GM19468 (cell line): ENCODE data around the gene OR4N5.
"Not testable (repeated sequence)": the region's sequence is repeated elsewhere in the genome, so short reads cannot be mapped to it uniquely, and the experiment has no call there.

Source experiments
- ATAC-seq: cut with Tn5 transposase; IDR thresholded peaks from one replicate; pipeline ENCODE4 v1.9.1; 2021; ENCODE audit warnings: mild to moderate bottlenecking, moderate library complexity, moderate number of reproducible peaks; ENCODE audit not compliant: unreplicated experiment; ENCODE audit errors: extremely low read depth

The OR4N5 gene

GRCh38 chr14:20138520-20138919, at the start of gene OR4N5:
OR4N5 (plus strand) TSS chr14:20138820; CDS start chr14:20143736, 4,916 bp downstream.
- no peak for ATAC-seq

- ATAC-seq, result no peak
Observed at GRCh38 chr14:20092050-20092449, 46.6 kb upstream of the OR4N5 start.

GRCh38 chr14:20093442-20093841, 45.2 kb upstream of the OR4N5 start:
- ATAC-seq, result no peak

GRCh38 chr14:20098926-20099770, 39.5 kb upstream of the OR4N5 start:
- not testable (repeated sequence) for ATAC-seq

GRCh38 chr14:20110438-20110837, 28.2 kb upstream of the OR4N5 start, which contains the start of gene OR4K17:
OR4K17 (plus strand) TSS chr14:20110739; CDS start chr14:20117500, 6,761 bp downstream.
- no peak for ATAC-seq

- no peak for ATAC-seq
Observed at GRCh38 chr14:20112321-20112720, 26.3 kb upstream of the OR4N5 start.

GRCh38 chr14:20116748-20117147, 21.9 kb upstream of the OR4N5 start:
- no peak for ATAC-seq

GRCh38 chr14:20118795-20119194, 19.8 kb upstream of the OR4N5 start:
- no peak for ATAC-seq

GRCh38 chr14:20143911-20144310, 5.3 kb downstream of the OR4N5 start:
- no peak for ATAC-seq

GRCh38 chr14:20144820-20145219, 6.2 kb downstream of the OR4N5 start:
- no peak for ATAC-seq

GRCh38 chr14:20164462-20164861, 25.8 kb downstream of the OR4N5 start:
- no peak for ATAC-seq

GRCh38 chr14:20167091-20167490, 28.5 kb downstream of the OR4N5 start:
- no peak for ATAC-seq

- ATAC-seq, result not testable (repeated sequence)
Observed at GRCh38 chr14:20169852-20170251, 31.2 kb downstream of the OR4N5 start.

- not testable (repeated sequence) for ATAC-seq
Observed at GRCh38 chr14:20174205-20174604, 35.6 kb downstream of the OR4N5 start.

GRCh38 chr14:20176330-20176729, 37.7 kb downstream of the OR4N5 start:
- no peak for ATAC-seq

GRCh38 chr14:20177433-20177974, 38.9 kb downstream of the OR4N5 start:
- no peak for ATAC-seq

- no peak for ATAC-seq
Observed at GRCh38 chr14:20179218-20179617, 40.6 kb downstream of the OR4N5 start.

GRCh38 chr14:20179880-20180279, 41.3 kb downstream of the OR4N5 start:
- no peak for ATAC-seq

- ATAC-seq, result no peak
Observed at GRCh38 chr14:20180486-20180885, 41.9 kb downstream of the OR4N5 start.

GRCh38 chr14:20184181-20184580, 45.6 kb downstream of the OR4N5 start:
- ATAC-seq, result no peak

- ATAC-seq, result no peak
Observed at GRCh38 chr14:20190596-20190995, 52.0 kb downstream of the OR4N5 start, which contains the start of gene OR11G2. OR11G2 (plus strand) TSS chr14:20190896; CDS start chr14:20197438, 6,542 bp downstream.
